Esophagus muscularis mucosa (tissue), 3 donors: ENCODE measurements around the gene DDX39A.

Experiments
- POLR2A ChIP-seq: fragments of 450-650 bp; IDR thresholded peaks from one replicate; pipeline ENCODE4 v1.6.1; 2017; ENCODE audit warnings: antibody characterized with exemption, moderate library complexity, mild to moderate bottlenecking, low read depth
- POLR2AphosphoS5 ChIP-seq, 2 donors: sonication (generic); formaldehyde crosslinking; IDR thresholded peaks; one replicate each; pipeline ENCODE4 v1.6.1; 2017; ENCODE audit warnings: antibody characterized with exemption in 2 of 2
- TF ChIP-seq, protein P1 (sequence below), 3 experiments: fragments of 200-600 bp in 2 of 3; fragments of 450-650 bp in 1 of 3; sonication (generic) in 2 of 3; IDR thresholded peaks; one replicate each; pipeline ENCODE4 v1.5.1; 2017 to 2019; ENCODE audit warnings: antibody characterized with exemption in 3 of 3, mild to moderate bottlenecking in 2 of 3, moderate library complexity in 1 of 3

DNA sequence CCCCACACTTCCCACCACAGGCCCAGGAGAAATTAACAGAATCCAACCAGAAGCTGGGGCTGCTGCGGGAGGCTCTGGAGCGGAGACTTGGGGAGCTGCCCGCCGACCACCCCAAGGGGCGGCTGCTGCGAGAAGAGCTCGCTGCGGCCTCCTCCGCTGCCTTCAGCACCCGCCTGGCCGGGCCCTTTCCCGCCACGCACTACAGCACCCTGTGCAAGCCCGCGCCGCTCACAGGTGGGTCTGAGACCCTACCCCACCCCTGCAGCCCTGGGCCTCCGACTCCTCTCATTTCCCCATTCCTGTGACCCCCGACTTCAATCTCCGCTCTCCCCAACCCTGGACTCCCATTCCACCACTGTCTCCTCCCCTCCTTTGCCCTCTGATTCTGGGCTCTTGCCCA, 31.7 kb upstream of the DDX39A start:
- TF ChIP-seq, protein P1, sequence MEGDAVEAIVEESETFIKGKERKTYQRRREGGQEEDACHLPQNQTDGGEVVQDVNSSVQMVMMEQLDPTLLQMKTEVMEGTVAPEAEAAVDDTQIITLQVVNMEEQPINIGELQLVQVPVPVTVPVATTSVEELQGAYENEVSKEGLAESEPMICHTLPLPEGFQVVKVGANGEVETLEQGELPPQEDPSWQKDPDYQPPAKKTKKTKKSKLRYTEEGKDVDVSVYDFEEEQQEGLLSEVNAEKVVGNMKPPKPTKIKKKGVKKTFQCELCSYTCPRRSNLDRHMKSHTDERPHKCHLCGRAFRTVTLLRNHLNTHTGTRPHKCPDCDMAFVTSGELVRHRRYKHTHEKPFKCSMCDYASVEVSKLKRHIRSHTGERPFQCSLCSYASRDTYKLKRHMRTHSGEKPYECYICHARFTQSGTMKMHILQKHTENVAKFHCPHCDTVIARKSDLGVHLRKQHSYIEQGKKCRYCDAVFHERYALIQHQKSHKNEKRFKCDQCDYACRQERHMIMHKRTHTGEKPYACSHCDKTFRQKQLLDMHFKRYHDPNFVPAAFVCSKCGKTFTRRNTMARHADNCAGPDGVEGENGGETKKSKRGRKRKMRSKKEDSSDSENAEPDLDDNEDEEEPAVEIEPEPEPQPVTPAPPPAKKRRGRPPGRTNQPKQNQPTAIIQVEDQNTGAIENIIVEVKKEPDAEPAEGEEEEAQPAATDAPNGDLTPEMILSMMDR (IDR thresholded peaks at IDR 0.05): no peak
- TF ChIP-seq POLR2A (no peak), POLR2AphosphoS5 (IDR thresholded peaks at IDR 0.05) (no peak)
